Fibroblast of skin of left quadriceps (primary cell): ENCODE results near the gene RHOBTB3.
"Not testable (repeated sequence)": the region's sequence is repeated elsewhere in the genome, so short reads cannot be mapped to it uniquely, and the experiment has no call there.

ENCODE experiments used
- DNase-seq, 2 experiments: peaks; one replicate each; pipeline ENCODE4 v3.0.0-alpha.2; 2013; ENCODE audit warnings: low read depth in 2 of 2

The RHOBTB3 gene, protein sequence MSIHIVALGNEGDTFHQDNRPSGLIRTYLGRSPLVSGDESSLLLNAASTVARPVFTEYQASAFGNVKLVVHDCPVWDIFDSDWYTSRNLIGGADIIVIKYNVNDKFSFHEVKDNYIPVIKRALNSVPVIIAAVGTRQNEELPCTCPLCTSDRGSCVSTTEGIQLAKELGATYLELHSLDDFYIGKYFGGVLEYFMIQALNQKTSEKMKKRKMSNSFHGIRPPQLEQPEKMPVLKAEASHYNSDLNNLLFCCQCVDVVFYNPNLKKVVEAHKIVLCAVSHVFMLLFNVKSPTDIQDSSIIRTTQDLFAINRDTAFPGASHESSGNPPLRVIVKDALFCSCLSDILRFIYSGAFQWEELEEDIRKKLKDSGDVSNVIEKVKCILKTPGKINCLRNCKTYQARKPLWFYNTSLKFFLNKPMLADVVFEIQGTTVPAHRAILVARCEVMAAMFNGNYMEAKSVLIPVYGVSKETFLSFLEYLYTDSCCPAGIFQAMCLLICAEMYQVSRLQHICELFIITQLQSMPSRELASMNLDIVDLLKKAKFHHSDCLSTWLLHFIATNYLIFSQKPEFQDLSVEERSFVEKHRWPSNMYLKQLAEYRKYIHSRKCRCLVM

GRCh38 chr5:95730730-95731570 lies at the start of gene RHOBTB3:
Gene RHOBTB3 (plus strand): TSS chr5:95731336. CDS start chr5:95731683, 347 bp downstream.
- DNase-seq = peak; percentile 85 to 86

DNA sequence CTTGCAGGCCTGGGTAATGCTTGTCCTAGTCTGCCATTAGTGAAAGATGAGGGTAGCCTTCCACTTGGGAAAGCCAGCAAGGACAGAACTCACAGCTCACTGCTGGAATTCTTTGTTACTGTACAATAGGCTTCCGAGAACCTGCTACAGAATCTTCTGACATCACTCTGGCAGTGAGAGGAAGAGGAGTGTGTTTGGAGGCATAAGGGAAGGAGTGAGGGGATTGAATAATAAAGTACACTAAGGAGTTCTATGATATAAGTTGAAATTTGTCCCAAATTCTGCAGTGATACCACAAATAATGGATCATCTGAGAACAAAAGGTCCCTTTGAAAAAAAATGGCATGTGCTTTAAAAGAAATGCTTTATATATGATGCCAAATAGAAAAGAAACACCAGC lies 48.2 kb upstream of the RHOBTB3 start, which contains the start of gene SPATA9:
TSS of gene SPATA9 (minus strand) at position 101 of the 400 bp plus-strand sequence. CDS start 137 bp downstream, outside the sequence.
- DNase-seq = no peak

DNA sequence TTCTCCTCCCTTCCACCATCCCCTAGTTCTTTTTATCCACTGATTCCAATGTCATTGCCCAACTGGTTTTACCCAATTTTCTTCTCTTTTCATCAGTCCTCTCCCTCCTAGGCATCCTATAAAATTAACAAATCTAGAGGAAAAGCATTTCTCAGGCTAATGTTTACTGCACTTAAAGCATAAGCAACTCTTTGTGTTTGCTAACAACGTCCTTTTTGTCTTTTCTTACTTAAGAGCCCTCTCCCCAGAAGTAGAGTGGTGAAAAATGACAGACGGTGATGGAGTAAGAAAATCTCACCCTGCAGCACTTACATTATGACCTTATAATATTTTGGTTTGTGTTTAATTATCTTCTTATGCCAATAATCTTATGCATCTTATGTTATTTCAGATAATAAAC lies 46.8 kb upstream of the RHOBTB3 start:
- no peak for DNase-seq

DNA sequence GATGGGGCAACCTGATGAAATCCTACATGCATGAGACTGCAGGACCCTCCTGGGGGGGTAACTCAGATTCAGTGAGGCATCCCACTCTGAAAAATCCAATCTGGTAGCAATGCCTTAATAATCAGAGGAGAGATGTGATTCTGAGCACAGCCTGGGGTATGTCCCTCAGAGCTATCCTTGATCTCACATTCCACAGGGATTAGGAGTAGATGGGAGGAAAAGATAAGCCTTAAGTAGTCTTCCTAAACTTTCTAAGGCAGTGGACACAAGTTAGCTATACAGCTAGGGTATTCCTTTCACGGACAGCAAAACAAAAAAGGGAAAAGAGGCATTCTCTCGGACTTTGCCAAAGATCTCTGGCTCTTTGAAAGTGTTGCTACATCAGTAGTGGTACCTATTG lies 44.5 kb upstream of the RHOBTB3 start:
- no peak for DNase-seq

DNA sequence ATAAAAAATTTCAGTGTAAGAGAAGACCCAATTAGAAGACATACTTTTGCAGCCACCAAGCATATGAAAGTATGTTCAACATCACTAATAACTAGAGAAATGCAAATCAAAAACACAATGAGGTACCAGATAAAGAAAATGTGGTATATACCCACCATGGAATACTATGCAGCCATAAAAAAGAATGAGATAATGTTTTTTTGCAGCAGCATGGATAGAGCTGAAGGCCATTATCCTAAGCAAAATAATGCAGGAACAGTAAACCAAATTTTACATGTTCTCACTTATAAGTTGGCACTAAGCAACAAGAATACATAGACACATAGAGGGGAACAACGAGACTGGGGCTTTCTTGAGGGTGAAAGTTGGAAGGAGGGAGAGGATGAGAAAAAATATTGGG lies 41.5 kb upstream of the RHOBTB3 start:
- DNase-seq = no peak

DNA sequence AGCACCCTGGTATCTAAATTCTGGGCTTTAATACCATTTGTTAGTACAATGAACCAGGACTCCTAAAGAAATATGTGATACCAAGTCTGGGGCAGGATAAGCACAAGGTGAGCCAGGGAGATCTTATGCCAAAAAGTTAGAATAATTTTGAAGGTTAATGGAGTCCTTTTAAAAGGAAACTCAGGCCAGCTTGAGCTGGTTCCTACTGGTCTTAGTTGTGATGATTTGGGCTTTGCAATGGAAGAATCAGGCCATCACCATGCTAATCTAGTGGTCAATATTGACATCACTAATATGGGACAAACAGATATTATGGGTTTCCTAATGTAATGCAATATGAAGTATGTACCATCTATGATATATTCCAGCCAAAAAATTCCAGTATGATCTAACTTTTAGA lies 40.8 kb upstream of the RHOBTB3 start:
- no peak for DNase-seq

DNA sequence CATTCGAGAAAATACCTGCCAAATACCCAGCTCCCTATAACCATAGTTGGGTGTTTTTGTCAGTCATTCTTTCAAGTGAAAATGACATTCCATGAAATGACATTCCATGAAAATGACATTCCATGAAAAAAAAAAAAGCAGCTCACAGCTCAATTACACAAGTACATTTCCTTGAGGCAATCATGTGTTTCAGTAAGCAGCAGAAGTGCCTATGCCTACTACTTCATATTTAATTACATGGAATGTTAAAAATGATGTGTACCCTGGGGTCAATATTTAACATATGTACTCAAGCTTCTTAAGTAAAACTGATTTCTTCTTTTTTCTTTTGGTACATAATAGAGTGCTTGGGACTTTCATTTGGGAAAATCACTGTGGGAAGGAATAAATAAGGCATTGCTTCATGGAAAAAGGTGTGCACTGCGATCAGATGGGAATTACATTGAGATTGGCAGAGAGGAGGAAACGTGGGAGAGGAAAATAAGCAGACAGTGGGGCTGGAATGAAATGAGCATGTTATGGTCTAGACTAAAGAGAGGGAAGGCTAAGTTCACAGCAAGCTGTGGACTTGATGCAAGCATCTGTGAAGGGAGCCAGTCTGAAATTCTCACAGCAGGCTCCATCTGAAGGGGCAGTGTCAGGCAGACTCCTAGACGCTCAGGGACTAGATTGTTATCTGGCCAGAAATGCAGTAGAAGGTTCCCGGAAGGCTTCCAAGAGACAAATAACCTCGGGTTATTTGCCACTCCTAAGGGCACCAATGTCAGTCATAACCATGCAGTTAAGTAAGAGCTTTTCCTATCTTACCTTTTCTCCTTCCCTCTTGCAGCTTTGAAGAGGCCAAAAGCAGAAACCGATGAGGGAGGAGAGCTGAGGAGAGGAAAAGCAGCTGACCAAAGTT lies 33.1 kb upstream of the RHOBTB3 start:
- no peak for DNase-seq

- no peak for DNase-seq
Measured at GRCh38 chr5:95699337-95699736, 31.8 kb upstream of the RHOBTB3 start.

- no peak for DNase-seq
Measured at GRCh38 chr5:95701074-95701473, 30.1 kb upstream of the RHOBTB3 start.

- no peak for DNase-seq
Measured at GRCh38 chr5:95704150-95704549, 27.0 kb upstream of the RHOBTB3 start.

- DNase-seq = not testable (repeated sequence)
Measured at GRCh38 chr5:95706196-95706595, 24.9 kb upstream of the RHOBTB3 start.

GRCh38 chr5:95707055-95707454 lies 24.1 kb upstream of the RHOBTB3 start:
- DNase-seq = no peak

DNA sequence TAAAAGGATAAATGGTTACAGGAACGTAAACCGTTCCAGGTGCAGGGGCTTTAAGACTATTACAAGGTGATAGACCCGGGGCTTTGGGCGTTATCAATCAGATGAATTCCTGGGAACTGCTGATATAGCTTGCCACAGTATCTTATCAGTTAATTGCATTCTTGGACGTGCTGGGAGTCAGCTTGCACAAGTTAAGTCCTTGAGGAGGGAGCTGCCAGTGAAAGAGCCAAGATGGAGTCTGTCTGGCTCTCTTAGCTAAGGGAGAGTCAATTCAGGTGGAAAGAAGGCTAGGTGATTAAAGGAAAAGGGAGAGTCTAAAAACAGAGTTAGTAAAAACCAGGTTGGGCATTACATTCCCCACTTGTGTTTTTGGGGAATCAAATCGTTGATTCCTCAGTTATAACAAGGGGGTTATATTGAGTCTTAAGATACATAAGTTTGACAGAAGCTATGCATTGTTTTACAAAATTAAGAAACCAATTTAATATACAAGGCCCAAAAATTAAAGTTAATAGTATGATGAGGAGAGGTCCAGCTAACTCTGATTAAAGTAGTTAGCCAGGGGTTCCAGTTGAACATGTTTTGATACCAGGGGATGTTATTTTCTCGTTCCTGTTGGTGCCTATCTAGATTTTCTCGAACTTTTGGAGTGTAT lies 23.5 kb upstream of the RHOBTB3 start:
- DNase-seq = not testable (repeated sequence)

- no peak for DNase-seq
Measured at GRCh38 chr5:95708876-95709275, 22.3 kb upstream of the RHOBTB3 start.

DNA sequence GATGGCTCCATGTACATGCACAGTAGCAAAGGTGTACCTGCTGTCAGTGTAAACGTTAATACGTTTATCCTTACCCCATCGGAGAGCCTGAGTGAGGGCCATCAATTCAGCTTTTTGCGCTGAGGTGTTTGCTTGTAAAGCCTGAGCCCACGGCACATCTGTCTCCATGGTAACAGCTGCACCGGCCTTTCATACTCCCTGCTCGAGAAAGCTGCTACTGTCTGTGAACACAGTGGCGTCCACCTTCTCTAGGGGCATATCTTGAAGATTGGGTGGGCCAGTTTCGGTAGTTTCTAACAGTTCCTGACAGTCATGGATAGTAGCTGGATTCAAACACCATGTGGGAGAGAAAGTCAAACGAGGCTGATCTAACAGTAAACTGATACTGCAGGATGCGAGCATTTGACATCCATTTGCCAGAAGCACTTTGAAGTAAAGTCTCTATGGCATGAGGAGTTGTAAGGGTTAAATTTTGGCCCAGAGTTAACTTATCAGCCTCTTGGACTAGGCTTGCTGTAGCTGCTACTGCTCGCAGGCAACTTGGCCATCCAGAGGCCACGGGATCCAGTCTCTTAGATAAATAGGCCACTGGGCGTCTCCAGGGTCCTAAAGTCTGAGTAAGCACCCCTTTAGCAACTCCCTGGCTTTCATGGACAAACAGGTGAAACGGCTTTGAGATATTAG lies 21.0 kb upstream of the RHOBTB3 start:
- DNase-seq = no peak

DNA sequence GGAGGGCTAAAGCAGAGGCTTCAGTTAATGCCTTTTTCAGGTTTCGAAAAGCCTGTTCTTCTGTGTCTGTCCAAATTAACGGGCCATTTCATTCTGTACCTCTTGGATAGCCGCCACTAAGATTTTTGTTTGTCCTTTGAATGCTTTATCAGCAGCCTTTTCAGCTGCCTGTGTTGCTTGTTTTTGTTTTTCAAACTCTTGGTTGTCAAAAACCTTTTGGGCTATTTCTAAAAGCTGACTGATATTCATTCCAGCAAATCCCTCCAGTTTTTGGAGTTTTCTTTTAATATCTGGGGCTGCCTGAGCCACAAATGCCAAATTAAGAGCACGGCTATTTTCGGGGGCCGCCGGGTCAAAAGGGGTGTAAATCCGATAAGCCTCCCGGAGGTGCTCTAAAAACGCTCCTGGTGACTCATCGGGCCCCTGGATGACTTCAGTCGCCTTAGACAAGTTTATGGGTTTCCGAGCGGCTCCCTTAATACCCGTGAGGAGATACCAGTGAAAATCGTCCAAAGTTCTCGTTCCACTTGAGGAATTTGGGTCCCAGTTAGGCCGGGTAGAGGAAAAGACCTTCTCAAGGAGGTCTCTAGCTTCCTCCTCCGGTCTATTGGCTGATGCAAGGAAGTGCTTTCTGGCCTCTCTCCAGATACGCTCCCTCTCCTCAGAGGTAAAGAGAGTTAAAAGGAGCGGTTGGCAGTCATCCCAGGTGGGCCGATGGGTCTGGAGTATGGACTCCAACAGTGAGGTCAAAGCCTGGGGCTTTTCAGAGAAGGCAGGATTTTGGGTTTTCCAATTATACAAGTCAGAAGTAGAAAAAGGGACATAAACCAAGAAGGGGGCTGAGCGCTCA lies 20.3 kb upstream of the RHOBTB3 start:
- not testable (repeated sequence) for DNase-seq

GRCh38 chr5:95711501-95712346 lies 19.4 kb upstream of the RHOBTB3 start:
- no peak for DNase-seq

GRCh38 chr5:95712347-95712958 lies 18.7 kb upstream of the RHOBTB3 start:
- no peak for DNase-seq
